ENCODE data around the gene AOPEP.

Gene AOPEP

DNA sequence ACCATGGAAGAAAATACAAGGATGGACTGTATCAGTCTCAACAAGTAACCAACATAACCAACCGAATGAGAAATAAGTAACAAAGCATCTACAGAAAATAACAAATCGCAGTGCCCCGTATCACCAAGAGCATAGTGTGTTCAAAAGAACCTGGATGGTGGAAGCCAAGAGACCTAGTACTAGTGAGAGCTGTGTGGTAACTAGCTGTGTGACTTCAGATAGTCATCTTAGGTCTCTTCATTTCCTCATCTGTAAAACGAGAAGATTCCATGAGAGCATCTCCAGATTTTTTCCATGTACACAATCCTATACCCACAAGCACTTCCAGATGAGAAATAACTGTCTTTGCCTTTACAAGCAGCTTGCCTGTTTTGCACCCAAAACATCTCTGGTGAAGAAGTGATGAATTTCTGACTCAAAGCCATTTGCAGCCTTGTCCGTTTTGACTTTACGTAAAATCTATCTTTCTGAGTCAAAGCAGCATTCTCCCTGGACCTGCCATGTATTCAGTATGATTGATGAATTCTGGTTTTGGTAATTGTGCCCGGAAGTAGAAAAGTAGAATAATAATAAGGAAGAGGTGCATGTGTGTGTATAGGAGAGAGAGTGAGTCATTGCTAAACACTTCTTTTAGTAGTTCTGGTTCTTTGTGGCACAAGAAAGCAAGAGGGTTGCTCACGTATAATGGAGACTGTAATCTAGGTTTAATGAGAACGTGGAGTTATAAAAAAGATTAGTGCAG is 41.0 kb downstream of the AOPEP start:
- peak; percentile 34 for DNase-seq

DNA sequence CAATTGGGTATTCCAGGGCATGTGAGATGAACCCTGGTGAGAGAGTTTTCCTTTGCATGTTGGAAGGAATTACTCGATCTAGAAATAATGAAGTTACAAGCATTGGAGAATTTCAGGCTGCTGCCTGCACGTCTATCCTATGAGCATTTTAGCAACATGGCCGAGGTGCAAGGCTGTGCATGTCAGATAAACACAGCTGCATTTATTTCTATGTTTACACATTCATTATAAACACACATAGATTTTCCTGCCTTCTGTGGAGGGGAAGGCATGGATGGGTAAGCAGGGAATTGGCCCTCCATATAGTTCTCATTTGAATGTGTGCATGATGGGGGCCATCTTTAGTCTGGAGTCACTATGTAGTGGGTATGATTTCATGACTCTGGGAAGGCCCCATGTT is 42.3 kb downstream of the AOPEP start:
- no peak for DNase-seq

DNA sequence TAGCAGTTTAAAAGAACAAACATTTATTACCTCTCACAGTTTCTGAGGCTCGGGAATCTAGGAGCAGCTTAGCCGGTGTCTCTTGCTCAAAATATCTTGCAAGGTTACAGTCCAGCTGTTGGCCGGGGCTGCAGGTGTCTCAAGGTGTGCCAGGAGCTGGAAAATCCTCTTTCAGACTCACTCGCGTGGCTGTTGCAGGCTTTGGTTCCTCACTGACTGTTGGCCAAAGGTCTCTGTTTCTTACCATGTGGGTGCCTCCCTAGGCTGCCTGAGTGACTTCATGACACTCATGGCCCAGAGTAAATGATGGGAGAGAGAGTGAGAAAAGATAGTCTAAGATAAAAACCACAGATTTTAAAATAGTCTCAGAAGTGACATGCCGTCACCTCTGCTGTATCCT is 43.8 kb downstream of the AOPEP start:
- DNase-seq: no peak

DNA sequence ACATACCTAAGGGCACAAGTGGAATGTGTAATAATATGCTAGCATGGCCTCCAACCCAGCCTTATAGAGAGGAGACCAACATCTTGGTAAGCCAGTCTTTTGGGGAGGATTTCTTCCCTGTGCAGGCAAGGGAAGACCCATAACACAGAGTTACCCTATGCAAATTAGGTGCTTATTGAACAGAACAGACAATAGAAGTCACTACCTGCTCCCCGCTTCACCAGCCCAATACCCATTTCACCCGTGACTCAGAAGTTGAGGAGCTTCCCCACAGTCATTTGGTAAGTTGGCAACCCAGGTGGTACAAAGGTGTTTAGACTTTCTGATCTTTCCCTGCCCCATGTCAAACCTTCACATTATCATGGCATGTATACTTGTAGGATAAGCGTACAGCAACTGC is 44.6 kb downstream of the AOPEP start:
- no peak for DNase-seq

DNA sequence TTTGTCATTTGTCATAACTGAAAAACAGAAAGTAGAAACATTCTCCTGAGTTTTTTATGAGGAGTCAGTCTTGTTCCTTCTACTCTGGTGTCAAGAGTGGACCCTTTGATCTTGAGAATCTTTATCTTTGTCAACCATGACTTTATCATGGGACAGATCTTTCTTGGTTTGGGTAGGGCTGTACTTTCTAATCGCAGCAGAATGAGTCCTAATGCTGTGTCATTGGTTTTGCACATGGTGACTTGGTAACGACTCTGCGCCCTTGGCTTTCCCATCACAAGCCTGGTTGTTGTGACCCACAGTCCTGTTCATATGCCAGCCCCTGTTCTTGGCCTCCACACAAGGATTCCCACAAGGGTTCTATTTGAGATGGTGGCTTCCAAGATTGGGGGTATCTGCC is 45.6 kb downstream of the AOPEP start:
- no peak for DNase-seq

DNA sequence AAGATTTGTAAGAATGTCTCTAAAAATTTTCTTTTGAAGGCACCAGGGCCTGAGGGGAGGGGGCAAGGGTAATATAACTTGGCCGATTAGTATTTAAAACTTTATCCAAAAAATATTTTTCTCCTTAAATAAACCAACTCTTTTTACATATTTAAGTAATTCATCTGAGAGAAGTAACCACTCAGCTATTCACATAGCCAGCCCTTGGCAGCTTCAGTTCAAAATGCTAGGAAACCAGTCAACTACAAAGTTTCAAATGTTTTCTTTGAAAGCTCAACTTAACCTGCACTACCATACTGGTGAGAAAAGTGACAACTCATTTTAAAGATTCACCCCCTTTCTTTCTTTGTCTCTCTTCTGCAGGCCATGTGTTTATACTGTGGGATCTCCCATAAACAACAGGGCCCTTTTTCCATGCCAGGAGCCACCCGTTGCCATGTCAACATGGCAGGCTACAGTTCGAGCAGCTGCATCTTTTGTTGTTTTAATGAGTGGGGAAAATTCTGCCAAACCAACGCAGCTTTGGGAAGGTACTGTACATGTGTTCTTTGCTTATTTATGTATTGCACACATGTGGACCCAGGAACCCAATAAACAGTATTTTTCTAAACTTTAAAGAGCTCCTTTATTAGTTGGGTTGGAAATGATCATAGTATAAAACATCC is 46.3 kb downstream of the AOPEP start:
- no peak for DNase-seq

DNA sequence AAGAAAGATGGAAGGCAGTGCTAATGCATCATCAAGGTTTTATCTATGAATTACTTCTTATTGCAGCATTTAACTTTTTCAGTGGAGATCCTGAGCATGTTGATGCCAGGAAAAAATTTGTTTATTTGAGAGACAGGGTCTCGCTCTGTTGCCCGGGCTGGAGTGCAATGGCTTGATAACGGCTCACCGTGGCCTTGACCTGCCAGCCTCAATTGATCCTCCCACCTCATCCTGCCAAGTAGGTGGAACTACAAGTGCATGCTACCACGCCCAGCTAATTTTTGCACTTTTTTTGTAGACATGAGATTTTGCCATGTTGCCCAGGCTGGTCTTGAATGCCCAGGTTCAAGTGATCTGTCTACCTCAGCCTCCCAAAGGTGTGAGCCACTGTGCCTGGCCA is 47.2 kb downstream of the AOPEP start:
- DNase-seq: no peak

DNA sequence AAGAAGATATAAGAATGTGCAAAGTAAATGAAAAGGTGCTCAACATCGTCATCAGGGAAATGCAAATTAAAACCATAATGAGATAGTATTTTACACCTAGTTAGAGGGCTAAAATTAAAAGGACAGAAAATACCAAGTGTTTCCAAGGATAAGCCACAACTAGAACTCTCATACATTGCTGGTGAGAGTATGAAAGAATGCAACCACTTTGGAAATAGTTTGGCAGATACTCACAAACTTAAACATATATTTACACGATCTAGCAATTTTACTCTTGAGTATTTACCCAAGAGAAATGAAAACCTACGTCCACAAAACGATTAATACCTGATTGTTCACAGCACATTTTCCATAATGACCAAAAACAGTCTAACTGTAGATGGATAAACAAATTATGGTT is 51.5 kb downstream of the AOPEP start:
- DNase-seq: no peak

DNA sequence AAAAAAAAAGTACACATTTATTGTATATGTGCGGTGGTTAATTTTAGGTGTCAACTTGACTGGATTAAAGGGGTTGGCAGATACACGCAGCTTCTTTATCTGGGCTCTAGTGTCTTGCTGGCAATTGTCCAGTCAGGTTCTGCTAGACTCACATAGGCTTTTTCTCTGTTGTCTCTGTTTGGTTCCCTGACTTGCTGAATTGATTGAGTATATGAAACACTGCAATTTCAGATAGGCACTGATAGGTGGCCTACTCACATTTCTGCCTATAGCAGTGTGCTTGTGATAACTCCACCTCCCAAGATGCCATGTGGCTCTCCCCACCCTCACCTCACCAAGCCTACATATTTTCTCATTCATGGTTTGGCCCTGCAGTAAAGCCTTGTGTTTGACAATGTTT is 52.5 kb downstream of the AOPEP start:
- no peak for DNase-seq

DNA sequence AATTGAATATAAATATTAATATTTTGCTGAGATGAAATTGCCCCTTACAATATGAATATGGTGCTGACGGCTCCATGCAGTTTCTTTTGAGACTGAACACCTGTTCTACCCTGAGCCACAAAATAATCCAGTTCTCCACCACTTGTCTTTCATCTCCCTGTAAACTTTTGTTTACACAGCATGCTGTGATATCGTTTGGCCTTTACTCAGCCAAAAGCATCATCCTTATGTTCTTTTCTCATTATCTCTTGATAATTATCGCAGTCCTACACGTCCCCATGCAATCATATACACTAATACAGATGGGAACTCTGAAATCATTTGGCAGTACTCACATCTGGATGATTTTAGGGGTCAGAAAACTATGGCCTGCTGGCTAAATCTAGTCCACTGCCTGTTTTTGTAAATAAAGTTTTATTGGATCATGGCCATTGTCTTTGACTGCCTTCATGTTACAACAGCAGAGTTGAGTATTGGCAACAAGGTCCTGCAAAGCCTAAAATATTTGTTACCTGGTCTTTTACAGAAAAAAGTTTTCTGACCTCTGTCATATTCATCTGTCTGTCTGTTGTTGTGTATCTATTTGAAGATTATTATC is 53.3 kb downstream of the AOPEP start:
- DNase-seq: no peak

DNA sequence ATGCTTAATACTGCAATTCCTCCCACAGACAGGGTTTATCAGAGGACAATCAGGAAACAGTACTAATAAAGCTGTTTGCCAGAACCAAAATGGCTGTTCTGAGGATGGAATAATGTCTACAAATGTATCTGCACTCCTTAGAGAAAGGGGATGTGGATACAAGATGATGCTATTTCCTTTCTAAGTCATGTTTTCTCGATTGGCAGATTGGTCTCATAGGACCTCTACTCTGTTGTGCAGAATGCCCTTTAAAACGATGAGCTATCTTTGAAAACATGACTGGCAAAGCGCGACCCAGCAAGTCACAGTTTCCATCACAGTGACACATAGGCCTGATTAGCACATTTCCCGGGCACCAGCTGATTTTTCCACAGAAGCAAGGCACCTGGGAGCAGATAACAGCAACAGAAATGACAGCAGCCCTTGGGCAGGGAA is 54.0 kb downstream of the AOPEP start:
- no peak for DNase-seq

DNA sequence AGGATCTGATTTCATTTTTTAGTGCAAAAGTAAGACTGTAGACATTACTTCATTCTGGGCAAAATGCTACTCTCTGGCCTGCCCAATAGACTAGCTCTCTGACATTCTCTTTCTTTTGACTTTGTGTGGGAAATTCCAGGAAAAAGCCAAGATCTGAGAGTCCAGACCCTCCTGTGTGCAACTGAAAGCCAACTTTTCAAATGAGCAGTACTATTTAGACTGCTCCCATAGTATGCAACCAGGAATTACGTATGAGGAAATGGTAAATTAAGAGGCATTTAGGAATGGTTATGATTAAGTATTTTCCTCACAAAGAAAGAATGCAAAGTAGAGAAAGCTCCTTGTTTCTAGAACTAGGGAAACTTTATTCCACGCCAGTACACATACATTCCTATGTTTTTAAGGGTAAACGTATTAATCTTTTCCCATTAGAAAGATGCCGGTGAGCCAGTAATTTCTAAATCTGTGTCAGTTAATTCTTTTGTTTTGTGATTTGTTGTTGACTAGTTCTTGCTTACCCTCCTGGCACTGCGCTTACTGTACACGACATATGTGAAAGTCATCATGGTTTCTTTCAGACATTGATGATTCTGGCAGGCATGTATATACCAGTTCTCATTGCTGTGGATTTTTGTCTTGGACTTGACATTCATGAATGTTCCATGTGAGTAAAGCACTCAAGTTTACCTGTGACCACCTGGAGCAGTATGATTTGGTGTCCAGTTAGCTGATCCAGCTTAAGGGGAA is 56.0 kb downstream of the AOPEP start:
- DNase-seq: no peak

DNA sequence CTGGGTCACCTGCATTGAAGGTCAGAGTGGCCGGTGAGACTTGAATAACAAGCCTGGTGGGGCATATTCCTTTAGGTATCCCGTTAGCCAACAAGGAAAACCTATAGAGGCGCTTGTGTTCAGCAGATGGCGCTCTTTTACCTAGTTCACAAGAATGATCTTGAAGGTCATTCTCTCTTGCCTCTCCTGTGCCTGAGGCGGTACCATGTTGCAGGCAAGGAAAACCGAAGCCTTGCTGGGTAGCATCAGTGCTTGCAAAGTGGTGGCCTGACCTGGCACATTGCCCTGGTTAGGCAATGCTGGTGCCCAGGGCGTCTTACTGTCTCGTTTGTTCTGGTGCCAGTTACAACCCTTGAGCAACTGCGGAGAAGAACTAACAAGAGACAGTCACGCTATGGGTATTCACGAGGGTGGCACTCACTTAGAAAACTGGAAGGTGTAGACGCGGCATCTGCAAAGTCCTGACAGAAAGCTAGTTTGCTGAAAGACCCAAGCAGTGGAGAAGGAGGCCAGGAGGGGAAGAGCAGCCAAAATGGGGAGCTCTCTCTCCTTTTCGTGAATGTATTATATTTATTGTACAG is 56.7 kb downstream of the AOPEP start:
- DNase-seq: peak; percentile 97

DNA sequence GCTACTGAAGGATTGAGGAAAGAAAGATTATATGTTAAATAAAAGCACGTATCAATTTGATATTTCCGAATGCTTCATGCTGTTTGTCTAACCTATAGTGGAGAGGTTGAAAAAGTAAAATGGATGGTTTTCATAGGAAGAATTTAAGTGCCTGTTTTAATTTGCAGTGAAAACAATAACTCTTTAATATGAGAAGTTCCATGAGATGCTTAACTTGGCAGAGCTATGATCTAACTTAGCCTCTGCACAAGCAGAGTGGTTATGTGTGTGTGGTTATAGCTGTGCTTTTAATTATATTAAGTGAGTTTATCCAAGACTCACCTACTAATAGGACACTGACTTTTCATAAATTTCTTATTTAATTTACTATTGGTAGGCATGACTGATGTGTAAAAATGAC is 57.4 kb downstream of the AOPEP start:
- DNase-seq: no peak

DNA sequence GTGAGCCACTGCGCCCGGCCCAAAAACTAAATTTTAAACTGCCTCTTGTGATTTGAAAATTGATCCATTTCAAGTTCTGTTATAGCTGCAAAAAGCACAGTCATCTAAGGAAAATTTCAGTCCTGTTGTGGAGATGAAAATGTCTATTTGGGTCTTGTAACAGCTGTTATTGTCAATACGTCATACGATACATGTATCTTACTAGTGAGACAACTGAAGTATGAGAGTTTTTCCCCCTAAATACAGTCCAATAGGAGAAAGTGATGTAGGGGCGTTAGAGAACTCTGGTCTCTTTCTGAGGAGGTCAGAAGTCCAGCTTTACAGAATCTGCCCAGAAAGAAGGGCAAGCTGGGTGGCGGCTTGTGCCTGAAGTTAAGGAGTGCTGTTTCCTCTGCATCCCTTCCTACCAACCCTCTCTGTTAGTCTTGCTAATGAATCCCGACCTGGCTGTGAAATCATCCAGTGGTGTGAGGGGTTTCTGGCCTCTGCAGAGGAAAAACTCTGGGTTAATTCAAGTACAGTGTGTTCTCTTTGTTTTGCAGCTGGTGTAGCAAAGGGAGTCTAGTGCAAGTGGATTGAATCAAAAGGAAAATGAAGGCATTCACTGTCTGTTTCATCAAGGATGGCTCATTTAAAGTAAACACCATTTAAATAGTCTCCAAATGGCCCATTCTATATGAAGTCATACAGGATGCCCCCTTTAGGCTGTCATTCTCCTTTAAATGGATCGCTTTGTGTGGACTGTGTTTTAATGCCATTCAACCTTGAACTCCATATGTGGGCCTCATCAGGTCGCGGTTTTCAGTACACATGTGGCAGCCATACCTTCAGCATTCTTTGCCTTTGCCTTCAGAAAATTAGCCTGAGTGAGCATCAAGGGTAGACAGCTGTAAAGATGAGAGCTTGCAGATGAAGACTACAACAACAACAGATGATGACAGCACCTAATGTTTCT is 59.0 kb downstream of the AOPEP start:
- no peak for DNase-seq

DNA sequence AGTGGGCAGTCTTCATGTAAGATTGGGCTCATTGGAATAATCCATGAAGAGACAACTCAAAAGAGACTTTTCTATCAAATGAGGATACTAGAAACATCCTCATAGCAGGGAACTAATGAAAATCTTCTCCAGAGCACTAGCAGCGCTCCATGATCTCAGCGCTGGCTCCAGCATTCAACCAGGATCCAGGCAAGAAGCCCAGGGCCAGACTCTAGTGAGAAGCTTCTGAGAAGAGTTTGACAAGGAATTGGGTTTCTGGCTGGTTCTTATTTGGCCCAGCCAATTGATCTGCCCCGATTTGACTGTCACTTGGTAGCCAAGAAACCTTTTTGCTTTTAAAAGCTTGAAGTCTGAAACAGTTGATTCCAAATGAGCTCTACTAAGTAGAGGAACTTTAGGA is 60.1 kb downstream of the AOPEP start:
- DNase-seq: no peak

DNA sequence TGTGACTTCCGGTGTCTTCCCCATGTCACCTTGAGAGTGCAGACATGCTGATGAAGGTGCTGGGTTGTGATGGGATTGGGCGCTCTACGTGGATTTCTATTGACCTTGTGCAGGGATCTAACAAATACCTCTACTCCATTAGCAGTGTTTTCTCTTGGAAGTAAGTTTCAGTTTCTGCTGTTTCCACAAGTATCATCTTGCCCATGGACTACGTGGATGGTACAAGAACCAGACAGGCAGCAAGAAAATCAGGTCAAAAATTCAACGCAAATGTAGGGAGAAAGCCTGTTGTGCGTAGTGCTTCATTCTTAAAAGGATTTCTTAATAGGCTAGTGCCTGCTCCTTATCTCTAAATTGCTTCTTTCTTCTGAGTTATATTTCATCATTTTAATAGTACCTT is 60.8 kb downstream of the AOPEP start:
- no peak for DNase-seq

DNA sequence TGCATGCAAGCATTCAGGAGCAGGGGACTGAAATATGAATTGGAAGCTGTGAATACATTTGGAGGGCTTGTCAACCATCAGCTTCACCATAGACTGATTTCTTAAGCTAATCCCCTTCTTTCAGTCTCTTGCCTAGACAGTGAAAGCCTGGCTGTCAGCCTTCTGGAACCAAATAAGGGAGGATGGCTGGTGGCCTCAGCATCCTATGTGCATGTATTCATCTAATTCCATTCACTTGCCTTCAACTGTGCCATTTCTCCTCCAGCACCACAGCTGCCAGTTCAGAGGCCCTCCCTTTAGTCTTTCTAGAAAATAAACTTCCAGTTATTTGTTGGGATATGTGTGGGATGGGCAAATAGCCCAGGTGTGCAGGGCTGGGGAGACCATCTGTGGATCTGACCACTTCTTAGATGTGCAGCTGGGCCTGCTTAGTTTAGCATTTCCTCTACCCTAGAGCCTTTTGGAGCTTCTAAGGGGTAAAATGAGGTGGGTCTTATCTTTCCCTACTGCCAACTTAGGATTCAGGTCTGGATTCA is 62.1 kb downstream of the AOPEP start:
- no peak for DNase-seq

DNA sequence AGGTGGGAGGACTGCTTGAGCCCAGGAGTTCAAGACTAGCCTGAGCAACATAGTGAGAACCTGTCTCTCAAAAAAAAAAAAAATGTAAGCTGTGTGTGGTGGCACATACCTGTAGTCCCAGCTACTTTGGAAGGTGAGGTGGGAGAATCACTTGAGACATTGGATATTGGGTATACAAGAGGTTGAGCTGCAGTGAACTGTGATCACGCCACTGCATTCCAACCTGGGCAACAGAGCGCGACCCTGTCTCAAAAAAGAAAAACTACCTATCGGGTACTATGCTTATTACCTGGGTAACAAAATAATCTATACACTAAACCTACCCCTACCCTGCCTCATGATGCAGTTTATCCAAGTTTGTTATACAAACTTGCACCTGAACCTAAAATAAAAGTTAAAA is 64.9 kb downstream of the AOPEP start:
- DNase-seq: no peak

DNA sequence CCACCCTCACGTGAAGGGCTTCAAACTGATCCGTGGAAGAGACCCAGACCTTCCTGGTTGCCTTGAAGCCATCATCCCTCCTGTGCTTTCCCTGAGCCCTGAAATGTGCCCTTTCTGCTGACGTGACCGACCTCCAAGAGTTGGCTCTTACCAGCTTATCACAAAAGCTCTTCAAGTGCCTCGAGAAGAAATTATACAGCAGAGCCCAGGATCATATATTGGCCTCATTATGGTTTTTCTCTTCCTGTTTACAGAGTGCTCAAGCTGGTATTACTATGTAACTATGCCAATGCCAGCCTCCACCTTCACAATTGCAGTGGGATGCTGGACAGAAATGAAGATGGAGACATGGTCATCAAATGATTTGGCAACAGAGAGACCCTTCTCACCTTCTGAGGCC is 66.0 kb downstream of the AOPEP start:
- DNase-seq: no peak

DNA sequence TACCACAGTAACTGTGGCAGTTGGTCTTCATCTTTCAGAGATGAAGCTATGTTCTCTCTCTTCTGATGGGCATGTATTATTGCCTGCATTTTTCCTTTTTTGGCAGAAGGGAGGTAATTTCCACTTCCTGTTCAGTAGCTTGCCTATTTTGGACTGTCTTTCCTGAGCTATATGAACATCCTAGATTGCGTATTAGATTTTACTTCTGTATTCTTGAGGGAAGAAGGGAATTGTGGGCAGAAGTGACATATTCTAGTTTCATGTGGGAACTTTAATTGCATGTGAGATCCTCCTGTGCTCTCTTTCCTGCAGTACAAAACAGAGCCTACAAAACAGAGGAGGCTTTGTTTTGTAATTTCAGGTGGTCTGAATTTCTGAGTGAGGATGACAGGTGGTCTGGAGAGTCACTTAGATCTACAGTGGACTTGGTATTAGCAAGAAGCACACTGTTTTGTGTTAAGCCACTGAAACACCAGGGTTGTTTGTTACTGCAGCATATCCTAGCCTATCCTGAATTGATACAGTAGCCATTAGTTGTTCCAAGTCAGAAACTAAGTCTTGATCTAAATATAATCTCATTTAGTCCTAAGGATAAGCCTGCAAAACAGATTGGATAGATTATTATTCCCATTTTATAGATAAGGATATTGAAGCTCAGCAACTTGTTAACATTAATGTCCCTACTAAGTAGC is 68.1 kb downstream of the AOPEP start:
- DNase-seq: no peak

Data from NCI-H226 (cell line).